Fibroblast of gingiva (primary cell): ENCODE data around the gene GPR87.

Source experiments
- DNase-seq: peaks from one replicate; pipeline ENCODE4 v3.0.0-alpha.2; 2011; ENCODE audit warnings: low read depth

Gene GPR87

DNA sequence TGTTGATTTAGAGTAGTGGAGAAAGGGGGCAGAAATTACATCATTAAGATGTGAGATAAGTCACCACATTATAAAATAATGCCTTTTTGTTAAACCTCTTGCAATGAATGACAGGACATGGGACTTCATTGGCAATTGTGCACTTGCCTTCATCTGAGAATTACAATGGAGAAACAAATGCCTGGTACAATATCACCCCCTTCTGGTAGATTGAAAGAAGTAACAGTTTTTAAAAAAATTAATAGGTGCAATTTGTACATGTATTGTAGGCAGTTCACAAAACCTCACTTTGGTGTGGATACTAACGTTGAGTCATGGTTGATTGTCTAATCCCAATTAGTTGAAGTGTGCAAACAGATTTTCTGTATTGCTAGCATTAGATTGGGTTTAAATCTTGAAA lies 33.7 kb downstream of the GPR87 start:
- peak; percentile 36 for DNase-seq

DNA sequence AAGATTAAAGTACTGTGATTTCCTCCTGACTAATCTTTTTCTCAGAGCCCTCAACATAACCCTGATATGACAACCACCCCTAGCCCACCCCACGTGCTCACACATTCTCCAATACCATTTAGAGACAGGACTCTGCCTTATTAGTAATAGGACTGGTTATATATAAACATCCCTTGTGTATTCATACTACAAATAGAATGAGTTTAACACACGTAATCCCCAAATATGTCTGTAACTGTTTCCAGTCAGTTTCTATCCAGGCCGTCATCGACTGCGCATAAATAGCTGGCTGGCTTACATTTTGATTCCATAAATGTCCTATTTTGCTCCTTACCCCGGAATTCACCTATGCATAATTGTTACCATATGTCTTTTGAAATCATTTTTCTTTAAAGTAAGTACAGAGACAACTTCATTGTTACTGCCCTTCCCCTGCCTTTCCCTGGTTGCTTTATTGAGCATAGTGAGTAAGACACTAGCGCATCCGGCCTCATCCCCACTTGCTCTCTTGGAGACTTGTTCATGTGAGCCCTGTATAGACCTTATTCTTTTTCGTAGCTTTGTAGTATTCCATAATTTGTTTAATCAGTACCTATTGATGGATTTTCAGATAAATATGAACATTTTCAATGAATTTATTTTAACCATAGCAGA lies 34.8 kb downstream of the GPR87 start:
- DNase-seq = no peak

DNA sequence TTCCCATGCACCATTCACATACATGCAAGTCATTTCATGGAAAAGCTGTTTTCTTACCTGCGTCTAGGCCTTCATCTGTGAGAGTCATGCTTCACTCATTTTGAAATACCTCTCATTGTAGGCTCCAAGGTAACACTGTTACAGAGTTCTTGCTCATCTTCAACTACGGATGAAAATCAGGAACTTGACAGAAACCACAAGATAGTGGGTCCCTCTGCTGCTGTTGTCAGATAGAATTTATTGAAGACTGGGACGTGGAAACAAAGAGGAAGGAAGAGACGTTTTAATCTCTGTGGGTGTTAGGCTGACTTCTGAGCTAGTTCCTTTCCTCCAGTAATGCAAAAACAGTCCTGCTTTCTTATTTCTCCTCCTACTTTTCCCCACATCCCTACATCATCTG lies 38.4 kb downstream of the GPR87 start, which contains the start of gene P2RY14:
P2RY14 (minus strand) TSS at position 313 of the 400 bp plus-strand sequence. CDS start 64,226 bp downstream, outside the sequence.
- no peak for DNase-seq

DNA sequence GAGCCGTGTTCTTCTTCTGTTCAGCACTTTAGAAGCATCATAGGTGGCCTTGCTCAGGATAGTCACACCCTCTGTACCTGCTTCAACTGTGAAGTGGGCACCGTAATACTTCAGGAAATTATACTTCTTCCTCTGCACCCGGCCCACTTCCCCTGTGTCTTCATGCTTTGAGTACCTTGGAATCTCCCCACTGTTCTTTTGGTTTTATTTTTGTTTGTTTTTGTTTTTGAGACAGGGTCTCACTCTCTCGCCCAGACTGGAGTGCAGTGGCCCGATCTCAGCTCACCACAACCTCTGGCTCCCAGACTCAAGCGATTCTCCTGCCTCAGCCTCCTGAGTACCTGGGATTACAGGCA lies 40.0 kb downstream of the GPR87 start:
- no peak for DNase-seq

DNA sequence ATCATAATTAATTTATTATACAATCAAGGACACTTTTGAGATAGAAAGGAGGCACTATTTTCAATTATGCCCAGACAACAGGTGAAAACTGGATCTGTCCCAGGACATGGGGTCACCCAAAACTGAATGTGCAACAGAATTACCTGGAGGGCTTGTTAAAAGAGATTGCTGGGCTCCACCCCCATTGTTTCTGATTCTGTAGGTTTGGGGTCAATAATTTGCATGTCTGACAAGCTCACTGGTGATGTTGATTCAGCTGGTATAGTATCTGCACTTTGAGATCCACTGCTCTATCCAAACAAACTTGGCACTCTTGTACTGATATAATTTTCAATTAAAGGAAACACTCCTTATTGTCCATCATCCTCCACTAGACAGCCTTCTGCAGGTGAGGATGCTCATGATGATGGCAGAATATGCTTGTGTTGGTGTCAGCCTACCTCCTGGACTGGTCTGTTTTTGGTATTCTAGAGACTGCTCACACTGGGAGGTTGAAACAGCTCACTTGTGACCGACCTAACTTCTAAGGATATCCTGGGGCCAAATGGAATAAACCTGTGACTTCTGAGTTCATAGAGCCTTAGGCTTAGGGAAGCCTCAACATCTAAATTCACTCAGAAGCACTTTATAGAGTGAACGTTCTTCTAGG lies 40.5 kb downstream of the GPR87 start:
- DNase-seq = no peak

DNA sequence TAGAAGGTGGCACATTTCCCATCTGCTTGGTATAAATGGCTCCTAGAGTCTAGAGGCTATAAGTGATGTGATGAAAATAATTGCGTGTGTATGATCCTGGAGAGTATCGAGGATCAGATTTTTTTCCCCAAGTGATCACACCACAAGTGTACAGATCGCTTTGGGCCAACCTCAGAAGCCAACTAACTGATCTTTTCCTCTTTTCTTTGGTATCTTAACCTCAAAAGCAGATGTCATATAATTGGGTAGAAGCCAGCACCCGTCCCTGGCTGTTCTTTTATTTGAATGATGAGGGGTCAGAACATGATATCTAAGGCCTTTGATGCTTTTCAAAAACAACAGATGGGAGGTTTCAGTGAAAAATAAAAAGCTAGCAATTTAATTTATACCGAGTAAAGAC lies 41.5 kb downstream of the GPR87 start:
- DNase-seq = no peak

DNA sequence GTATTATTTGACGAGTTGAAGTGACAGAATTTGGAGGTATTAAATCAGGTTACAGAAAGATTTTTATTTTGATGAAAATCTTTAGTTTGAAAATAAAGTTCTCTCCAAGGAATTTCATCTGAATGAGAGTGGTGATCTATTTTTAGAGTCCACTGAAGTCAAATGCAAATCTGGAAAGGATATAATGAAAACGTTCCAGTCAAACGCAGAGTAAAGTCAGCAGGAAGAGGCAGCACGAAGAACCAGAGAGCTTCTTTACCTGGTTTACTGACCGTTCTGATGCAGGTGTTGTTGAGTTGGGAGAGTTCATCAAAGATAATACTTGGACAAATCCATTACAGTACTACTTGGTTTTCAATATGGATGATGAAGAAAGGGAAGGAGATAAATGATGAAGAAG lies 47.0 kb downstream of the GPR87 start:
- DNase-seq = no peak

DNA sequence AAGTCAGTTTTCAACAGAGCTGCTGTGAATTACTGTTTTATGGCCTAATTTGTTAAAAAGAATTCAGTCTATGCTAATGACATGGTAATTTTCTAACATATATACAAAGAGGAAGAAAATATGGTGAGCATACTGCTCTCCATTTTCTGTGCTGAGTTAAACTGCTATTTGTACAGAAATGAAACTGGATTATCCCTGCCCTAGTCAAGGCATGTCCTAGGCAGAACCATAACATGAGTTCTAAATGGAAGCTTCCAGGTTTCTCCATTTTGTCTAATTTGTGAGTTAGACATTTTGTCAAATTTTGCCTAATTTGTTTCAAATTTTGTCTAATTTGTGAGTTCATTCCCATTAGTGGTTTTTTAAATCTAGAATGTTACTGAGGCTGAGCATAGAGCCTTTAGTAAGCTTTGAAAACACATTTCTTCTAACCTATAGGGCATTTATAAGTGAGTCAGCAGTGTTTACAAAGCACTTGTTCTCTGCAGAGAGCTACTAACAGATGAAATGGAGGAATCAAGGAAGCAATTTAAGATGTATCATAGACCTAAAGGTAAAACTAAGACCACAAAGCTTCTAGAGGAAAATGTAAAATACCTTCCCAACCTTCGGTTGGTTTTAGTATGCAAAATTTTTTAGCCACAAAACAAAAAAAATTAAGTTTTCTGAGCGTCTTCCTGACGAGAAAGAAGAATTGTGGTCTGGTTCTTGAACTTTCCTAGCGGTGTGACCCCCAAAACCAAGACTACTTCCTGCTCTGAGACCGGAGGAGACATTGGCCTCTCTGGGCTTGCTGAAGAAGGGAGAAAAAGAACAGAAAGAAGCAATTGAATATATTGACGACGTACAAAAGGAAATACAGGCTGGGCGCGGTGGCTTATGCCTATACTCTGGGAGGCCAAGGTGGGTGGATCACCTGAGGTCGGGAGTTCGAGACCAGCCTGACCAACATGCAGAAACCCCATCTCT lies 48.1 kb downstream of the GPR87 start:
- DNase-seq = no peak

DNA sequence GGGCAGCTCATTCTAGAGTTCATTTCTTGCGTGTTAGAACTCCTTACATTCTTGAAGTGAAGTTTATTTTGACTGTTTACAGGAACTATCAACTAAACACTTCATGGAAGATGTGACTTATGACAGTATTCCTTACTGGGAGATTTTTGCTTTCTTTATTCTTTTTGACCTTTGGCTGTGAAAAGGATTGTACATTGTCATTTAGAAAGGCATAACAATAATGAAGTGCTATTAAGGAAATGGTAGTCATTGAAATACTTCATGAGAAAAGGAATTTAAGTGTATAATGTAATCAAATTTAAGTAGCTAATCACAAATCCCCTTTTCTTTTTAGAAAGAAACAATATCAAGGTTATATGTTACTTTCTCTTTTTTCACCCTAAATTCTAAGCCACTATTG lies 49.6 kb downstream of the GPR87 start:
- DNase-seq = no peak

DNA sequence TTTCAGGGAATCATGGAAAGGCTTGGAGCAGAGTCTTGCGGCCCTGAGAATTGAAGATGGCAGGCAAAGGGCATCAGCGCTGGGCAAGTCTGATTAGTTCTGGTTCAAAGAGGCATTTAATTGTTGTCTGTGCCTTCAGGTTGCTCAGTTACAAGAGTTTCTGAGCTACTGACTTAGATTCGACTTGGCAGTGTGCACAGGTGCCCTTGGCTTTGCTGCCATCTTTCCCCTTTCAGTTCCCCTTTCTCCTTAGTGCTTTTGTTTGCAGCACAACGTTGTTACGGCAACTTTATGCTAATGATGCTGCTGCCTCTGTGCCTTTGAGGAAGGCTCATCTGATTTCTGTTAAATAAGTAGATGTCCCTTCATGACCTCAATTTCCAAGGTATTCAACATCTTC lies 50.8 kb downstream of the GPR87 start:
- no peak for DNase-seq

DNA sequence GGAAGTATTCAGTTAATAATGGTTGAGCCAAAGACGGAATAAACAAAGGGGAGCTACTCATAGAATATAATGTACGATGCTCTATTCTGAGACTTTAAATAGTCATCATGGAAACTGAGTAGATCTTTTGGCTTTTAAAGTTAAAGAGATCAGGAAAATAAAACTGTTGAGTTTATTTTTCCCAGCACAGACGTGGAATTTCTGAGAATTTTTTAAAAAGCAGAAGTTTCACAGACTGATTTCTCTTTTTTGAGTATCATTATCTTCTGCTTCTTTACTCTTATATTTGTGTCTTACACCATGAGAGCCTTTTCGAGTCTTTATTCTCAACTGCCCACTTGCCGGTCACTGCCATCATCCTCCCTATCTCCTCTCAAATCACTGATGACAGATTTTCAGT lies 51.5 kb downstream of the GPR87 start:
- no peak for DNase-seq

DNA sequence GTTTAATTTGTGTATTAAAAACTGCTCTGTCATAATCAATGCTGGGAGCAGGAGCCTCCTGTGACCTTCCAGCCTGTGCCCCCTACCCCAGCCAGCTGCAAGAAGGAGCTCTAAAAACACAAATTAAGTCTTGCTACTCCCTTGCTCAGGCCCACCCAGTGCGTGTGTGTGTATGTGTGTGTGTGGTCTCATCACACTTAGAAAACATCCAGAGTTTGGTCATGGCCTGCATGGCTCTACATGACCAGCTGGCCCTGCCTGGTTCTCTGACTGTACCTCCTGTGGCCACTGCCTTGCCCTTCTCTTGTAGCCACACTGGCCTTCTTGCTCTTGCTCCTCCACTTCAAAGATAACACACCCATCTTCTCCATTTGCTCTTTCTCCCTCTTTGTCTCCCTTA lies 52.0 kb downstream of the GPR87 start:
- no peak for DNase-seq

DNA sequence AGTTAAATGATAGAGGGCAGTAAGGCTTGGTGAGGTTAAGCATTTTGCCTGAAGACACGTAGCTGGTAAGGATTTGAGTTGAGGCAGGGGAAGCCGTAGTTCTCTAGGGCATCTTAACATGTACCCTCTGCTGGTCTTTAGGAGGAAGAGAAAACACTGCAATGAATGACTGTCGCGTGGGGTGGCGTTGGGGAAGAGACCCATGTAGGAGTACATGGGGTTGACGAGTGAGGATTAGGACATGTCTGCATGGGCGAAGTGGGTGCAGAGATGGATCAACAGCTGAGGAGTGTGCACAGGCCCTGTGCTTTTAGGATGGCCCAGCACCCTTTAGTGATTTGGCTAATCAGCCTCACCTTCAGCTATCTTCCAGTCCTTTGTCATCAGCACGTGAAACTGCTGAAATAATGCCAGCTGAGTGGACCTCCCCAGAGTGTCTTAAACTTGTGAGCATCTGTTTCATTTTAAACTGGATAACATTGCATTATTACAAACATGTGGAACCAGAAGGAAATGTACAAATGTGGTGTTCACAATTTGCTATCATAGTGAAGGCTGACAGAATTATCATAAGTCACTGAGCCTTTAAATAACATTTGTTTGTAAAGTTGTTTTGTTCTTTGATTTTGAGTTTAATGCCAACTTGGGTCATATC lies 53.6 kb downstream of the GPR87 start:
- DNase-seq = peak; percentile 68

DNA sequence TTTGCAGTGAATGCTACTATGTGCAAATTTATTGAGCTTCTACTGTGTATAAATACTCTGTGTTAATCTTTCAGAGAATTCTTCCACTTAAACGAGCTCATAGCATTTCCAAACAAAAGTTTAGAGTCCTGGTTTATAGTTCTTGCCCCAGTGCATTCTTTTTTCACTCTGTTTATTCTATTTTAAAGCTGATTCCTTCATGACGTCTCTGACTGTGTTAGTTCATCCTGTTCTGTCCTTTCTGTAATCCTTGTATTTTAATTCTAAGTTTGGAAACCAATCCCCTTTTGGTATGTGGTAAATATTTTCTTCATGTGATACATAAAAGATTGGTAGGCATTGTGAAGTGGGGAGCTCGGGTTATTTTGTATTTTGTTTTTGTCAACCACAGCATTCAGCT lies 57.0 kb downstream of the GPR87 start:
- DNase-seq = peak; percentile 35

DNA sequence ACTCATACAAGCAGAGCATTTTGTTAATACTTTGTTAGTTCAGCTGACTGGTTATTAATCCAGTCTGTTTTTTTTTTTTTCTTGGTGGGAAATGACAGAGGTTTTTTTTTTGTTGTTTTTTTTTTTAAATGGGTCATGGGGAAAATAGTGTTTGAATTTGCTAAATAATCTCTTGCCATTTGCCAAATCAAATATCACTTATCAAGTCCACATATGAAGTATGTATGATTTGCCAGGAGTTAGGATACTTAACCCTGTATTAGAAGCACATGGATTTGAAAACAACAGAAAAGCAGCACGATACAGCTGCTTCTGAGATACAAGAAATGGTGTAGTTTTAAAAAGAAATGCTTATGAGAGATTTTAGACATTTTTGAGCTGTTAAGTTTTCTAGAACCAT lies 59.9 kb downstream of the GPR87 start:
- no peak for DNase-seq

DNA sequence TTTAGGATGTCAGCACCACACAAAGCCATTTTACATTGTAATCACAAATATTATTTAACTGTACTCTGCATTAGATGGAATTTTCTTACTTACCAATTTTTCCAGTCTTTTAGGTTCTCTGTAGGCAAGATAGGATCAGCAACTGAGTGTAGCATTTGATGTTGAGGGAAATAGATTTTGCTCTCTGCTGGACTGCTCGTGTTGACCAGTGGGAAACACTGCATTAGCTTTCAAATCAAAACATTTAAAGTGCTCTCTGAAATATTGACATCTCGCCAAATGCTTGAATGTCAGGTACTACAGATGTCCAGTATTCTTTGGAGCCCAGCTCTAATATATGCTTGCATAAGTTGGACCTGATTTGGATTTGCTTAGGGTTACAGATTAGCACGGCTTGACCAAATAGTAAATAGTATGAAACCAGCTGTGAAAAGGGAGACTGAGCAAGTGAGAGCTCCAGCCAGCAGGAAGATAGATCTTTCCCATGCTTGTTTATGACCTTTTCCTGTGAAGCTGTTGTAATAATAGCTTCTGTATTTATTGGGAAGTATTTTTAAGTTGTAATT lies 67.8 kb downstream of the GPR87 start:
- no peak for DNase-seq
